K562 (cell line): ENCODE data around the gene TRAK1. TPM values are rescaled to one million over a fixed set of nuclear protein-coding genes. Genes with fewer than 3 reads are reported as not detected.

Experiments
- ATAC-seq: fragments of 200-7000 bp; cut with Tn5 transposase; 3 replicates; pipeline ENCODE4 v1.9.1; 2020; ENCODE audit warnings: moderate library complexity
- BruUV-seq: library from RNA; stranded (reverse); fragments of 400-500 nt; replicated peaks from 2 replicates; lab custom pipeline; 2021; lab: Mats Ljungman, UMichigan
- CTCF ChIA-PET: fragments of 300-600 bp; formaldehyde crosslinking; extraction: SDS; loops from one replicate; lab custom pipeline; 2021; ENCODE audit warnings: low intra/inter-chr PET ratio; lab: Yijun Ruan, JAX
- POLR2A ChIA-PET: fragments of 300-600, 350-650 bp; sonication (Branson Sonifier 250); formaldehyde crosslinking; extraction: SDS; loops from one replicate; lab custom pipeline; 2021; ENCODE audit warnings: antibody characterized with exemption, inconsistent platforms; lab: Yijun Ruan, JAX
- DNase-seq, 4 experiments: peaks; one replicate each; pipeline versions ENCODE4 v3.0.0 to v3.0.0-alpha.2; 2011 to 2018; ENCODE audit warnings: low spot score in 3 of 4, mixed read lengths in 3 of 4; ENCODE audit errors: extremely low read depth in 1 of 4
- FAIRE-seq: peaks from 2 replicates; lab custom pipeline; 2011; peaks lifted over from hg19 to GRCh38; lab: Jason Lieb, UNC
- H2AFZ ChIP-seq: 2 replicates; pipeline ENCODE4 v1.6.0; 2011; ENCODE audit warnings: low read depth, low read length, control low read depth, inconsistent platforms
- H3K27ac ChIP-seq: fragments of 200-600 bp; 3 replicates; pipeline ENCODE4 v1.8.0; 2011; ENCODE audit warnings: low read depth, mild to moderate bottlenecking, control low read depth, inconsistent platforms, low read length, moderate library complexity, mixed read lengths; ENCODE audit errors: extremely low read depth
- H3K27me3 ChIP-seq, 2 experiments: fragments of 300-600 bp in 1 of 2; 2 replicates in 1 of 2; 3 replicates in 1 of 2; pipeline versions ENCODE4 v1.6.0 to v1.8.0; 2011; ENCODE audit warnings: inconsistent platforms in 2 of 2, low read length in 2 of 2, mild to moderate bottlenecking in 1 of 2, mixed read lengths in 1 of 2, moderate library complexity in 1 of 2; ENCODE audit not compliant: control insufficient read depth in 2 of 2, insufficient read depth in 2 of 2
- H3K36me3 ChIP-seq: fragments of 300-600 bp; 3 replicates; pipeline ENCODE4 v1.8.0; 2011; ENCODE audit warnings: mild to moderate bottlenecking, low read length, inconsistent platforms; ENCODE audit not compliant: control insufficient read depth, insufficient read depth
- H3K4me1 ChIP-seq, 2 experiments: fragments of 200-600 bp in 1 of 2; replicated peaks in 1 of 2; 2 replicates in 1 of 2; 3 replicates in 1 of 2; pipeline versions ENCODE4 v1.5.1 to v1.8.0; 2011; ENCODE audit warnings: inconsistent platforms in 2 of 2, low read length in 2 of 2, mild to moderate bottlenecking in 1 of 2, mixed read lengths in 1 of 2, moderate library complexity in 1 of 2; ENCODE audit not compliant: control insufficient read depth in 2 of 2, insufficient read depth in 2 of 2
- H3K4me2 ChIP-seq: 2 replicates; pipeline ENCODE4 v1.6.1; 2011; ENCODE audit warnings: low read length, control low read depth, inconsistent platforms, mixed read lengths; ENCODE audit not compliant: insufficient read depth
- H3K4me3 ChIP-seq: fragments of 200-600 bp; sonication (generic), shearing (Covaris generic); 2 replicates; pipeline ENCODE4 v1.5.1; 2016; ENCODE audit warnings: control low read depth, inconsistent platforms
- H3K79me2 ChIP-seq: fragments of 200-600 bp; 3 replicates; pipeline ENCODE4 v1.8.0; 2011; ENCODE audit warnings: low read length, inconsistent platforms; ENCODE audit not compliant: control insufficient read depth, insufficient read depth
- H3K9ac ChIP-seq, 2 experiments: 2 replicates each; pipeline versions ENCODE4 v1.6.0 to v1.6.1; 2011; ENCODE audit warnings: low read depth in 2 of 2, low read length in 2 of 2, control low read depth in 1 of 2, inconsistent platforms in 1 of 2, mild to moderate bottlenecking in 1 of 2, mixed read lengths in 1 of 2; ENCODE audit not compliant: insufficient read depth in 1 of 2
- H3K9me1 ChIP-seq: one replicate; pipeline ENCODE4 v1.6.0; 2011; ENCODE audit warnings: inconsistent platforms, mild to moderate bottlenecking, low read length, moderate library complexity; ENCODE audit not compliant: control insufficient read depth, insufficient read depth
- H3K9me3 ChIP-seq: replicated peaks from 2 replicates; pipeline ENCODE4 v1.5.1; 2011; ENCODE audit warnings: low read depth, low read length, inconsistent platforms; ENCODE audit not compliant: control insufficient read depth, insufficient read depth
- H4K20me1 ChIP-seq: replicated peaks from 2 replicates; pipeline ENCODE4 v1.6.1; 2011; ENCODE audit warnings: low read length, inconsistent platforms, mixed read lengths; ENCODE audit not compliant: control insufficient read depth, insufficient read depth
- BRD4 ChIP-seq: fragments of 200-600 bp; sonication (generic); IDR thresholded peaks from 2 replicates; pipeline ENCODE4 v1.6.1; 2017; ENCODE audit warnings: inconsistent platforms
- BRF1 ChIP-seq: IDR thresholded peaks from 3 replicates; pipeline ENCODE4 v1.6.1; 2011; ENCODE audit warnings: borderline replicate concordance, mild to moderate bottlenecking; ENCODE audit not compliant: insufficient read length; ENCODE audit errors: extremely low read depth
- CEBPB ChIP-seq: fragments of 450-650 bp; IDR thresholded peaks from 2 replicates; pipeline ENCODE4 v1.6.1; 2016; ENCODE audit warnings: missing genetic modification characterization, missing compliant biosample characterization
- ELF2 ChIP-seq: fragments of 250-450 bp; sonication (Bioruptor Pico); IDR thresholded peaks from 2 replicates; pipeline ENCODE4 v1.5.0; 2021; ENCODE audit warnings: mild to moderate bottlenecking
- EP300 ChIP-seq: IDR thresholded peaks from 2 replicates; pipeline ENCODE4 v1.6.1; 2012; ENCODE audit warnings: low read length, improper control_type of control experiment
- KDM2B ChIP-seq: fragments of 250-450 bp; sonication (Bioruptor Pico); IDR thresholded peaks from 2 replicates; pipeline ENCODE4 v1.8.0; 2021; ENCODE audit warnings: mild to moderate bottlenecking, moderate library complexity
- NFE2 ChIP-seq: IDR thresholded peaks from 2 replicates; pipeline ENCODE4 v1.6.1; 2014; ENCODE audit warnings: antibody characterized with exemption, low read depth
- NR1H2 ChIP-seq: sonication (generic); formaldehyde crosslinking; IDR thresholded peaks from 2 replicates; pipeline ENCODE4 v1.4.0; 2020; ENCODE audit warnings: mild to moderate bottlenecking, missing genetic modification reagents
- PRPF4 ChIP-seq: fragments of 200-400 bp; formaldehyde crosslinking; IDR thresholded peaks from one replicate; pipeline ENCODE4 v1.6.1; 2017; ENCODE audit warnings: low read length, low read depth, mild to moderate bottlenecking; ENCODE audit not compliant: insufficient read depth, poor library complexity, severe bottlenecking
- RAD21 ChIP-seq, 2 experiments: fragments of 250-450 bp in 1 of 2; fragments of 450-650 bp in 1 of 2; sonication (Bioruptor Pico) in 1 of 2; formaldehyde crosslinking in 1 of 2; IDR thresholded peaks in 1 of 2; conservative IDR thresholded peaks in 1 of 2; 2 replicates each; pipeline versions ENCODE4 v1.4.0 to v1.8.0; 2020 to 2022; ENCODE audit warnings: mild to moderate bottlenecking in 2 of 2, moderate library complexity in 1 of 2
- TAF15 ChIP-seq: fragments of 200-400 bp; formaldehyde crosslinking; IDR thresholded peaks from 2 replicates; pipeline ENCODE4 v1.6.1; 2017; ENCODE audit warnings: mild to moderate bottlenecking, low read depth, low read length, moderate library complexity
- ZNF23 ChIP-seq: fragments of 250-450 bp; sonication (Bioruptor Pico); IDR thresholded peaks from 2 replicates; pipeline ENCODE4 v1.4.0; 2020; ENCODE audit warnings: mild to moderate bottlenecking
- ZNF395 ChIP-seq: fragments of 200-800 bp; sonication (Bioruptor generic); IDR thresholded peaks from 2 replicates; pipeline ENCODE4 v1.6.1; 2017; ENCODE audit warnings: missing genetic modification characterization, missing compliant biosample characterization
- WGBS: fragments of 100-300 bp; shearing (Covaris generic); methylation state at CpG from one replicate; pipeline ENCODE4 v1.1.6; 2016; ENCODE audit warnings: low coverage, mixed read lengths; ENCODE audit not compliant: insufficient coverage; ENCODE audit errors: missing lambda C conversion rate; 5-methylcytosine and 5-hydroxymethylcytosine counted together
- in situ Hi-C: fragments of 300-500 bp; cut with MboI; formaldehyde crosslinking; loops from 4 replicates; pipeline ENCODE4 v1.15.0; 2018; ENCODE audit warnings: inconsistent platforms, mixed read lengths
- intact Hi-C: fragments of 100-400 bp; cut with micrococcal nuclease; formaldehyde crosslinking; loops from 2 replicates; pipeline ENCODE4 v1.14.2; 2022
- polyA plus RNA-seq, 8 experiments: library from polyadenylated mRNA; depleted of rRNA in 4 of 8; stranded (reverse) in 5 of 8; unstranded in 3 of 8; fragments of >200 nt; fragmentation: Nextera tagmentation in 2 of 8; fragmentation: Illumina TruSeq in 1 of 8; extraction: Ambion mirVana in 2 of 8; extraction: Trizol in 1 of 8; gene quantifications; 2 replicates each; pipeline versions ENCODE4 v1.2.1 to v1.2.3, GENCODE V29; 2011 to 2014; ENCODE audit warnings: inconsistent platforms in 1 of 8, missing spikeins in 1 of 8
- total RNA-seq, 7 experiments: library from RNA; depleted of rRNA in 6 of 7; stranded (reverse); fragments of >200 nt in 6 of 7; fragmentation: Illumina TruSeq in 2 of 7; extraction: Trizol in 2 of 7; gene quantifications; 2 replicates each; pipeline versions ENCODE4 v1.2.1 to v1.2.3, GENCODE V29; 2011 to 2021; ENCODE audit warnings: low replicate concordance in 1 of 7

The TRAK1 gene
- total and polyA plus RNA-seq, 9 of the 15 experiments (the other 6 are each of a cell fraction or from before 2014, with no cell fraction given): 5.3 to 28.5 (median 17.5) TPM

DNA sequence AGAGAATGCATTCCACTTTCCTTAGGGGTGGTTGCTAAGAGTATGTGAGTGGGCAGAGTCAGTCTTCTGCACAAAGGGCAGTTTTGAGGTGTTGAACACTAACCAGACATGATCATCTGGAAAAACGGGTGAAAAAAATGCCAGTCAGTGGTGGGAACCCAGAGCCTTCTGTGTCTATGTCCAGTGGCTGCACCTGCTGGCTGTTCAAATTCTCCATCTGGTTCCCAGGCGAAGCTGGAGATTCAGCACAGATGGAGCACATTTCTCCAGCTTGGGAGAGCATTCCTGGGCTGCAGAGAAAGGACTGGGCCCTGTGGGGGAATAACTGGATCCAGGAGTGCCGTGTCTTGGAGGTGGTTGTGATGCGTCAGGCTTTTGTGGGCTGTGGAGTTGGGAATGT lies 74.1 kb downstream of the TRAK1 start:
- H3K9ac ChIP-seq: no peak overlapping the region
- H3K27ac ChIP-seq: no peak overlapping the region
- H2AFZ ChIP-seq: no peak overlapping the region
- no peaks in the 10 kb centered on the region for H3K36me3 ChIP-seq
- peaks cover 15% of the 10 kb centered on the region for H4K20me1 ChIP-seq
- ChIA-PET POLR2A (no interaction called here), CTCF (no interaction called here)
- H3K9me3 ChIP-seq: no peaks in the 10 kb centered on the region
- ATAC-seq (no peak), FAIRE-seq (no peak), DNase-seq (no peak)
- H3K4me3 ChIP-seq: no peak overlapping the region
- no peaks in the 10 kb centered on the region for H3K27me3 ChIP-seq
- peaks cover 9 to 13% of the 10 kb centered on the region in 2 experiments; a peak in 4 of 5 replicates for H3K4me1 ChIP-seq
- intact Hi-C loops (no loop called here), in situ Hi-C loops (no loop called here)
- 62% methylated on average over 4 of the region's 4 CpGs for WGBS
- no peak for TF ChIP-seq NFE2
- no peak for TF ChIP-seq ELF2 (CRISPR knock-in tag)
- TF ChIP-seq BRD4: no peak
- no peak for TF ChIP-seq KDM2B
- TF ChIP-seq CEBPB (tag): no peak
- no peak for TF ChIP-seq BRF1
- TF ChIP-seq ZNF395 (CRISPR knock-in tag): no peak
- no peak for TF ChIP-seq NR1H2 (CRISPR knock-in tag)
- TF ChIP-seq RAD21 (CRISPR knock-in tag; conservative IDR thresholded peaks at IDR 0.05 in 1 of 2, IDR thresholded peaks at IDR 0.05 in 1 of 2): no peak
- no peak for TF ChIP-seq PRPF4
- TF ChIP-seq TAF15: no peak
- TF ChIP-seq ZNF23 (CRISPR knock-in tag): no peak
- no peak for TF ChIP-seq EP300
- no peaks in the 10 kb centered on the region for H3K79me2 ChIP-seq
- BruUV-seq: no TSS peak
- no peaks in the 10 kb centered on the region for H3K9me1 ChIP-seq
- no peak overlapping the region for H3K4me2 ChIP-seq
